Measurements from ENCODE around the gene MBOAT1. TPM values are rescaled to one million over a fixed set of nuclear protein-coding genes. Genes with fewer than 3 reads are reported as not detected.

MBOAT1 gene
- total RNA-seq, 1 experiment from 2014 or later, result 9.9 TPM

DNA sequence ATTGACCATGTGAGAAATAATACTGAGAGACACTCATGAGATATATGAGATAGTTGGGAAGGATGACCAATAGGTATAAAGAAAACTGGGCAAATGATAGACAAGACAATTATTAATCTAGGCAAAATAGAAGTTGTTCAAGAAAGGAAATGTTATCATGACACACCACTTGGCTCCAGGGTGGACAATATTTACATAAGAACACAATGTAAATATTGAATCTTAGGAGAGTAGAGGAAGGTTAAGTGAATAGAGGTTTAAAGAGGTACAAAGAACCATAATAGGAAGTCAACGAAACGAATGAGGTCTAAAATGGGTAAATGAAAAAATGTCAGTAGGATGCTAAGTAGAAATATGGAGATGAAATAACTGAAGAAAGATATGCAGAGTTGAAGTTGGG, 126.5 kb downstream of the MBOAT1 start:
- Histone ChIP-seq H3K27me3 (ENCODE audit: insufficient read depth, low read length) (no peaks in the 10 kb centered on the region), H3K4me1 (ENCODE audit: insufficient read depth, low read length) (no peaks in the 10 kb centered on the region; the same call in 1 of the 2 replicates), H3K79me1 (ENCODE audit: insufficient read depth, low read depth, low read length, poor library complexity, severe bottlenecking) (no peaks in the 10 kb centered on the region), H4K5ac (ENCODE audit: insufficient read length, low read depth, low read length) (no peak overlapping the region), H4K8ac (replicated peaks; ENCODE audit: insufficient read length, low read depth, low read length) (no peak overlapping the region), H3K9me3 (ENCODE audit: control insufficient read depth, low read depth, low read length) (no peaks in the 10 kb centered on the region), H3K4ac (ENCODE audit: low read depth, low read length) (no peak overlapping the region), H2BK15ac (ENCODE audit: low read depth, low read length) (no peak overlapping the region), H3K14ac (ENCODE audit: insufficient read depth, low read length) (no peak overlapping the region), H3K27ac (ENCODE audit: insufficient read length, low read depth, low read length) (no peak overlapping the region), H2AFZ (ENCODE audit: low read length) (no peak overlapping the region), H2BK120ac (ENCODE audit: low read depth, low read length, poor library complexity, severe bottlenecking) (no peak overlapping the region), H3K23ac (ENCODE audit: insufficient read length, low read depth, low read length) (no peak overlapping the region), H2BK5ac (ENCODE audit: insufficient read length, low read length) (no peak overlapping the region), H3K4me2 (ENCODE audit: insufficient read depth, insufficient read length, low read length) (no peak overlapping the region), H3K23me2 (ENCODE audit: insufficient read length, low read depth, low read length, poor library complexity, severe bottlenecking) (no peaks in the 10 kb centered on the region), H4K91ac (ENCODE audit: insufficient read length, low read depth, low read length) (no peak overlapping the region), H3K9ac (ENCODE audit: extremely low read depth, insufficient read length, low read length) (no peak overlapping the region), H3K18ac (ENCODE audit: insufficient read length, low read depth, low read length) (no peak overlapping the region), H2BK12ac (ENCODE audit: insufficient read length, low read depth, low read length) (no peak overlapping the region), H2BK20ac (ENCODE audit: low read depth, low read length, poor library complexity, severe bottlenecking) (no peak overlapping the region), H4K20me1 (ENCODE audit: control insufficient read depth, insufficient read depth, insufficient read length) (no peaks in the 10 kb centered on the region), H2AK5ac (ENCODE audit: insufficient read length, low read length) (no peak overlapping the region), H3K79me2 (ENCODE audit: insufficient read depth, low read length) (no peaks in the 10 kb centered on the region), H3K56ac (ENCODE audit: insufficient read length, low read depth, low read length) (no peak overlapping the region), H3T11ph (ENCODE audit: low read length) (no peak overlapping the region)
- no peaks in the 10 kb centered on the region; a peak in 1 of 5 replicates for H3K9me3 Mint-ChIP-seq
- H3K4me1 Mint-ChIP-seq, result no peaks in the 10 kb centered on the region
- TF ChIP-seq, protein P1, sequence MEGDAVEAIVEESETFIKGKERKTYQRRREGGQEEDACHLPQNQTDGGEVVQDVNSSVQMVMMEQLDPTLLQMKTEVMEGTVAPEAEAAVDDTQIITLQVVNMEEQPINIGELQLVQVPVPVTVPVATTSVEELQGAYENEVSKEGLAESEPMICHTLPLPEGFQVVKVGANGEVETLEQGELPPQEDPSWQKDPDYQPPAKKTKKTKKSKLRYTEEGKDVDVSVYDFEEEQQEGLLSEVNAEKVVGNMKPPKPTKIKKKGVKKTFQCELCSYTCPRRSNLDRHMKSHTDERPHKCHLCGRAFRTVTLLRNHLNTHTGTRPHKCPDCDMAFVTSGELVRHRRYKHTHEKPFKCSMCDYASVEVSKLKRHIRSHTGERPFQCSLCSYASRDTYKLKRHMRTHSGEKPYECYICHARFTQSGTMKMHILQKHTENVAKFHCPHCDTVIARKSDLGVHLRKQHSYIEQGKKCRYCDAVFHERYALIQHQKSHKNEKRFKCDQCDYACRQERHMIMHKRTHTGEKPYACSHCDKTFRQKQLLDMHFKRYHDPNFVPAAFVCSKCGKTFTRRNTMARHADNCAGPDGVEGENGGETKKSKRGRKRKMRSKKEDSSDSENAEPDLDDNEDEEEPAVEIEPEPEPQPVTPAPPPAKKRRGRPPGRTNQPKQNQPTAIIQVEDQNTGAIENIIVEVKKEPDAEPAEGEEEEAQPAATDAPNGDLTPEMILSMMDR (conservative IDR thresholded peaks at IDR 0.05), result no peak
- no peak overlapping the region for H3K4me3 Mint-ChIP-seq
- H3K36me3 Mint-ChIP-seq (ENCODE audit: insufficient read depth in 1 of 3, low read depth in 3 of 3), result peaks cover 0 to 3% (median 2%) of the 10 kb centered on the region in 3 experiments; a peak in 1 of 7 replicates
- DNase-seq, result no peak
- no peak overlapping the region for H3K27ac Mint-ChIP-seq
- peaks cover 5% of the 10 kb centered on the region; the same call in 1 of the 2 replicates for H3K27me3 Mint-ChIP-seq (ENCODE audit: low read depth)
- no CpG with 5 or more reads among the region's 2 CpGs for WGBS (ENCODE audit: extremely low coverage, insufficient read length, low lambda C conversion rate)
